Pancreas (tissue), 10 donors: ENCODE results near the gene CYB5R2. TPM values are rescaled to one million over a fixed set of nuclear protein-coding genes. Genes with fewer than 3 reads are reported as not detected.
A peak's percentile ranks its signal among the peaks of the same experiment; 100 is the strongest.

Experiments
- ATAC-seq, 4 donors: fragments of 200-7000 bp; cut with Tn5 transposase; one replicate each; pipeline versions ENCODE4 v1.8.0 to v1.9.1; 2020; ENCODE audit warnings: mild to moderate bottlenecking in 4 of 4, moderate library complexity in 4 of 4
- DNase-seq, 6 donors: peaks; one replicate each; pipeline ENCODE4 v3.0.0-alpha.2; 2020
- FAIRE-seq: peaks from 2 replicates; lab custom pipeline; 2012; peaks lifted over from hg19 to GRCh38; lab: Jason Lieb, UNC
- H3K27ac ChIP-seq, 4 donors: fragments of 200-600 bp; sonication (generic); 1 replicate in 3 of 4; 2 replicates in 1 of 4; pipeline versions ENCODE4 v1.5.0 to v1.8.0; 2020
- H3K27me3 ChIP-seq, 4 donors: fragments of 200-600 bp; one replicate each; pipeline ENCODE4 v1.8.0; 2021
- H3K36me3 ChIP-seq, 3 donors: fragments of 200-600 bp; sonication (generic) in 1 of 3; one replicate each; pipeline versions ENCODE4 v1.5.0 to v1.8.0; 2020 to 2021
- H3K4me1 ChIP-seq, 3 donors: fragments of 200-600 bp; one replicate each; pipeline ENCODE4 v1.8.0; 2021
- H3K4me3 ChIP-seq, 4 donors: fragments of 200-600 bp; sonication (generic) in 2 of 4; one replicate each; pipeline versions ENCODE4 v1.5.0 to v1.8.0; 2020 to 2021
- H3K9me3 ChIP-seq, 4 donors: fragments of 200-600 bp; one replicate each; pipeline ENCODE4 v1.8.0; 2021
- CTCF ChIP-seq, 4 donors: fragments of 200-600 bp; sonication (generic) in 3 of 4; IDR thresholded peaks; one replicate each; pipeline versions ENCODE4 v1.5.0 to v1.8.0; 2021; ENCODE audit warnings: antibody characterized with exemption in 4 of 4
- WGBS, 2 donors: extraction: QIAGEN DNeasy Blood & Tissue Kit; methylation state at CpG; one replicate each; pipeline ENCODE4 v1.1.7; 2013; 5-methylcytosine and 5-hydroxymethylcytosine counted together
- intact Hi-C, 3 donors: fragments of 100-400 bp; cut with DNase I; formaldehyde crosslinking; loops; one replicate each; pipeline versions ENCODE4 v1.11.1 to v1.14.2; 2022
- polyA plus RNA-seq, 2 donors: library from polyadenylated mRNA; stranded (reverse); fragments of 200-250 nt; gene quantifications; one replicate each; pipeline ENCODE4 v1.2.3, GENCODE V29; 2013
- total RNA-seq, 6 donors: library from RNA; stranded (reverse); fragmentation: NEBNext Ultra II Directional in 4 of 6; extraction: Animal tissue kit (Norgen Biotek cat#: 25700) in 4 of 6; gene quantifications; one replicate each; pipeline versions ENCODE4 v1.2.1 to v1.2.4, GENCODE V29; 2021 to 2023
- donor health status: healthy with polysubstance abuse.
- donor health status: DM: no; HTN: no; CAD: no; lungs with moderate emphysema.
- donor health status: DM: no; HTN: no; CAD: no.
- donor health status: control.
- donor health status: control.
- donor health status: Bipolar disorder and iron deficiency.
- donor health status: DM: yes; HTN: yes; CAD: no.
- donor health status: DM: no; HTN: no; CAD: no.
- donor health status: DM: no; HTN: no; CAD: no.
- donor health status: DM: yes; HTN: yes; CAD: no.

Gene CYB5R2
- total and polyA plus RNA-seq, 8 donors, result 1.4 to 3.5 (median 1.9) TPM

GRCh38 chr11:7637447-7638157, 35.7 kb downstream of the CYB5R2 start:
- H3K4me3 ChIP-seq, result no peak overlapping the region
- FAIRE-seq, result no peak
- TF ChIP-seq CTCF (IDR thresholded peaks at IDR 0.05), result no peak
- peak in 3 of 4 donors; percentile 51 to 62 (median 53) for ATAC-seq
- intact Hi-C loops, result no loop called here
- no peak for DNase-seq
- no peaks in the 10 kb centered on the region for H3K27me3 ChIP-seq
- H3K9me3 ChIP-seq, result no peaks in the 10 kb centered on the region
- 70 to 82% methylated on average over 7 of the region's 7 CpGs for WGBS, 2 donors
- peaks cover 0 to 4% (median 0%) of the 10 kb centered on the region in 3 donors for H3K4me1 ChIP-seq
- H3K36me3 ChIP-seq, result peaks cover 0 to 56% (median 17%) of the 10 kb centered on the region in 3 donors
- H3K27ac ChIP-seq, result no peak overlapping the region

DNA sequence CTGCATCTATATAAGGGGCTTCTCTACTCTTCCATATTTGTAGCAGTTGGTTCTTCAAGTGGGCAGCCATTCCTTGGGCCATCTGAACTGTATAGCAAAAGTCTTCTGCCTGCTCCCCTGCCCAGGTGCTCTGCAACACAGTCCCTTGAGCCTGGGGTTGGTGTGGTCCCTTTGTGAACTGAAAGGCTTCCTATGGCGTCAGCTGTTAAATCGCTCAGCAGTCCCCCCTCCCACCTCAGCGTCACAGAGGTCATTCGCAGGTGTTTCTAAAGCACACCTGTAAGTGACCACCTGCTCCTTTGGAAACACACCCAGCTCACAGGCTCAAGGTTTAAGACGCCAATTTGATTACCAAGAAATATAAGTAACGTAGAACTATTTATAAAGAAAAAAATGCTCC, 37.0 kb downstream of the CYB5R2 start:
- H3K27ac ChIP-seq, result no peak overlapping the region
- no peaks in the 10 kb centered on the region for H3K9me3 ChIP-seq
- peaks cover 0 to 56% (median 19%) of the 10 kb centered on the region in 3 donors for H3K36me3 ChIP-seq
- 73 to 74% methylated on average over 6 of the region's 6 CpGs for WGBS, 2 donors
- ATAC-seq (no peak), DNase-seq (no peak), FAIRE-seq (no peak)
- intact Hi-C loops, result no loop called here
- no peak overlapping the region for H3K4me3 ChIP-seq
- no peaks in the 10 kb centered on the region for H3K27me3 ChIP-seq
- peaks cover 0 to 4% (median 0%) of the 10 kb centered on the region in 3 donors for H3K4me1 ChIP-seq
- no peak for TF ChIP-seq CTCF (IDR thresholded peaks at IDR 0.05)

GRCh38 chr11:7635708-7636107, 37.6 kb downstream of the CYB5R2 start:
- H3K4me1 ChIP-seq, result peaks cover 0 to 4% (median 0%) of the 10 kb centered on the region in 3 donors
- no peak overlapping the region for H3K4me3 ChIP-seq
- no peak for TF ChIP-seq CTCF (IDR thresholded peaks at IDR 0.05)
- H3K27me3 ChIP-seq, result no peaks in the 10 kb centered on the region
- no peaks in the 10 kb centered on the region for H3K9me3 ChIP-seq
- intact Hi-C loops, result no loop called here
- FAIRE-seq, result no peak
- WGBS, 2 donors, result 83% methylated on average over 4 of the region's 4 CpGs
- H3K36me3 ChIP-seq, result peaks cover 0 to 55% (median 20%) of the 10 kb centered on the region in 3 donors
- ATAC-seq, result no peak
- H3K27ac ChIP-seq, result no peak overlapping the region
- no peak for DNase-seq

- ATAC-seq, result no peak
- Histone ChIP-seq H3K36me3 (peaks cover 0 to 50% (median 20%) of the 10 kb centered on the region in 3 donors), H3K4me3 (no peak overlapping the region), H3K9me3 (no peaks in the 10 kb centered on the region), H3K27ac (no peak overlapping the region), H3K27me3 (no peaks in the 10 kb centered on the region), H3K4me1 (peaks cover 0 to 4% (median 0%) of the 10 kb centered on the region in 3 donors)
- DNase-seq, result no peak
- intact Hi-C loops, result no loop called here
- no peak for FAIRE-seq
- WGBS, 2 donors, result 64 to 69% methylated on average over 4 of the region's 4 CpGs
- no peak for TF ChIP-seq CTCF (IDR thresholded peaks at IDR 0.05)
Measured at GRCh38 chr11:7635137-7635536, 38.2 kb downstream of the CYB5R2 start.

GRCh38 chr11:7632211-7632610, 41.1 kb downstream of the CYB5R2 start:
- ATAC-seq (no peak), DNase-seq (no peak), FAIRE-seq (no peak)
- no peaks in the 10 kb centered on the region for H3K4me1 ChIP-seq
- TF ChIP-seq CTCF (IDR thresholded peaks at IDR 0.05), result no peak
- no peak overlapping the region for H3K4me3 ChIP-seq
- no peak overlapping the region for H3K27ac ChIP-seq
- no peaks in the 10 kb centered on the region for H3K9me3 ChIP-seq
- H3K27me3 ChIP-seq, result no peaks in the 10 kb centered on the region
- intact Hi-C loops, result no loop called here
- 93 to 97% methylated on average over 2 of the region's 2 CpGs for WGBS, 2 donors
- H3K36me3 ChIP-seq, result peaks cover 0 to 57% (median 20%) of the 10 kb centered on the region in 3 donors
